A549 (cell line): Measurements from ENCODE around the gene APOH.

ENCODE experiments used
- BCL3 ChIP-seq: fragments of >200 bp; sonication (Bioruptor Twin); formaldehyde crosslinking; IDR thresholded peaks from 3 replicates; pipeline ENCODE4 v1.6.1; 2016
- CTCF ChIP-seq: fragments of >200 bp; sonication (Bioruptor Twin); formaldehyde crosslinking; IDR thresholded peaks from 3 replicates; pipeline ENCODE4 v1.5.1; 2016
- EHMT2 ChIP-seq: fragments of 200-600 bp; sonication (generic); IDR thresholded peaks from 2 replicates; pipeline ENCODE4 v1.6.1; 2016; ENCODE audit warnings: antibody characterized with exemption, low read depth, mild to moderate bottlenecking, moderate library complexity
- ESRRA ChIP-seq: fragments of 150-350 bp; IDR thresholded peaks from 2 replicates; pipeline ENCODE4 v1.6.1; 2014; ENCODE audit warnings: mild to moderate bottlenecking, low read length, borderline replicate concordance
- HOXA7 ChIP-seq: fragments of 250-450 bp; sonication (Bioruptor Pico); IDR thresholded peaks from 2 replicates; pipeline ENCODE4 v1.5.0; 2020; ENCODE audit warnings: mild to moderate bottlenecking, moderate library complexity
- MYC ChIP-seq: IDR thresholded peaks from 2 replicates; pipeline ENCODE4 v1.6.1; 2012; ENCODE audit warnings: mild to moderate bottlenecking, inconsistent platforms, low read length, improper control_type of control experiment, borderline replicate concordance
- PHF8 ChIP-seq: fragments of 200-600 bp; sonication (generic); IDR thresholded peaks from 2 replicates; pipeline ENCODE4 v1.6.1; 2016; ENCODE audit warnings: low read depth, mild to moderate bottlenecking, antibody characterized with exemption, moderate library complexity, borderline replicate concordance
- POLR2A ChIP-seq: IDR thresholded peaks from 2 replicates; pipeline ENCODE4 v1.6.1; 2012; ENCODE audit warnings: mild to moderate bottlenecking, low read length
- REST ChIP-seq: fragments of 200-600 bp; sonication (generic); IDR thresholded peaks from 2 replicates; pipeline ENCODE4 v1.6.1; 2016; ENCODE audit warnings: antibody characterized with exemption, mild to moderate bottlenecking, moderate library complexity
- TP53 ChIP-seq: fragments of 250-450 bp; sonication (Bioruptor Pico); IDR thresholded peaks from 2 replicates; pipeline ENCODE4 v1.5.0; 2021; ENCODE audit warnings: mild to moderate bottlenecking, moderate library complexity

DNA sequence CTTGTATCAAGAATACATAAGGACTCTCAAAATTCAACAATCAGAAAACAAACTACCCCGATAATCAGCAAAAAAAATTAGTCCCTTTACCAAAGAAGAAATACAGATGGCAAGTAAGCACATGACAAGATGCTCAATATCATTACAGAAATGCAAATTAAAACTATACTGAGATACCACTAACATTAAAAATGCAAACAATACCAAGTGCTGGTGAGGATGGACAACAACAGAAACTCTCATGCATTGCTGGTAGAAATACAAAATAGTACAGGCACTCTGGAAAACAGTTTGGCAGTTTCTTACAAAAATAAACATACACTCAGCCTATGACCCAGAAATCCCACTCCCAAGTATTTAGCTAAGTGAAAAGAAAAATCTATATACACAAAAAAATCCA, 44.8 kb downstream of the APOH start:
- TF ChIP-seq CTCF, result no peak
- no peak for TF ChIP-seq PHF8
- TF ChIP-seq REST, result no peak
- no peak for TF ChIP-seq POLR2A
- TF ChIP-seq BCL3, result no peak
- TF ChIP-seq MYC, result no peak
- no peak for TF ChIP-seq EHMT2
- no peak for TF ChIP-seq TP53
- TF ChIP-seq HOXA7 (CRISPR knock-in tag), result no peak
- TF ChIP-seq ESRRA, result no peak
